ENCODE results near the gene HSPBP1. TPM values are rescaled to one million over a fixed set of nuclear protein-coding genes. Genes with fewer than 3 reads are reported as not detected.

Gene HSPBP1
- total and polyA plus RNA-seq, 2 of the 13 experiments (the other 11 are each of a cell fraction or from before 2014, with no cell fraction given), result 22.3 to 33.7 TPM

DNA sequence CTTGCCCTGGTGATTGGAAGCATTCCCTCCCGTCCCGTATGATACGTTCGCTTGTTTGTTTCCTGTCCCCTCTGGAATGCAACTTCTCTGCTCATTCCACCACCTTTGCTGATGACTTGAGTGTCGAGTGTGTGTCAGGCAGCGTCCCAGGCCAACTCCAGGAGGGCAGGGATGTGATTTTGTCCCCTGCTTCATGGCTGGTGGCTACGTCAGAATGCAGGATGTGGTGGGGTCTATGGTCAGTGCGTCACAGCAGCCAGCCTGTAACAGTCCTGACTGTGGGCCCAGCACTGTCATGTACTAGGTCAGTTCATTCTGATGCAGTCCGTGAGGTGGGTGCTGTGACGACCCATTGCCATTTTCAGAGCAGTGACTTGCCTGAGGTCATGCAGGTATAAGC, 20.1 kb upstream of the HSPBP1 start:
- Histone ChIP-seq H3K9me3 (ENCODE audit: low read length) (no peaks in the 10 kb centered on the region), H3K4me2 (ENCODE audit: low read depth, low read length) (no peak overlapping the region), H3K9ac (ENCODE audit: insufficient read depth, low read depth, low read length) (no peak overlapping the region), H3K27me3 (ENCODE audit: control insufficient read depth in 1 of 2, insufficient read depth in 2 of 2, low read length in 2 of 2) (peaks cover 0 to 20% of the 10 kb centered on the region in 2 experiments; a peak in 2 of 5 replicates), H4K20me1 (ENCODE audit: insufficient read depth, low read length) (no peaks in the 10 kb centered on the region), H3K4me1 (ENCODE audit: insufficient read depth, low read length) (peaks cover 29% of the 10 kb centered on the region), H3K4me3 (replicated peaks in 1 of 3; ENCODE audit: insufficient read depth in 1 of 3, low read depth in 2 of 3, low read length in 3 of 3) (no peak overlapping the region), H3K36me3 (replicated peaks in 1 of 2; ENCODE audit: control insufficient read depth in 1 of 2, insufficient read depth in 2 of 2, low read length in 2 of 2) (no peaks in the 10 kb centered on the region), H2AFZ (ENCODE audit: low read length) (no peak overlapping the region), H3K79me2 (ENCODE audit: insufficient read depth, low read length) (no peaks in the 10 kb centered on the region), H3K27ac (ENCODE audit: extremely low read length, insufficient read depth, low read length) (no peak overlapping the region)
- intact Hi-C loops (cut with micrococcal nuclease; ENCODE audit: unreplicated experiment) (no loop called here), in situ Hi-C loops (cut with HindIII; ENCODE audit: extremely low pct_ligation_motif_present, low pct_unique_long_range_greater_than_20kb) (loop anchor here (5.0 kb wide), 1 partner anchor 117 kb away; no protein-coding TSS in a partner anchor)
- FAIRE-seq, result no peak
- no TSS peak for BruUV-seq (replicated peaks)
- no peak for ATAC-seq
- POLR2A ChIA-PET, result no interaction called here
- TF ChIP-seq ZFP36 (IDR thresholded peaks at IDR 0.05; ENCODE audit: borderline replicate concordance, low read depth, low read length, partially characterized antibody) (no peak), JDP2 (CRISPR knock-in tag; IDR thresholded peaks at IDR 0.05; ENCODE audit: borderline replicate concordance) (no peak), RARG (CRISPR knock-in tag; IDR thresholded peaks at IDR 0.05; ENCODE audit: low read depth) (no peak), ZNF30 (CRISPR knock-in tag; IDR thresholded peaks at IDR 0.05) (no peak), PHF21A (CRISPR knock-in tag; IDR thresholded peaks at IDR 0.05) (no peak), THAP11 (CRISPR knock-in tag; IDR thresholded peaks at IDR 0.05) (no peak), ZBTB7A (CRISPR knock-in tag; IDR thresholded peaks at IDR 0.05) (no peak), KDM6A (CRISPR knock-in tag; IDR thresholded peaks at IDR 0.05; ENCODE audit: low read depth) (no peak)
- TF ChIP-seq, protein P1, sequence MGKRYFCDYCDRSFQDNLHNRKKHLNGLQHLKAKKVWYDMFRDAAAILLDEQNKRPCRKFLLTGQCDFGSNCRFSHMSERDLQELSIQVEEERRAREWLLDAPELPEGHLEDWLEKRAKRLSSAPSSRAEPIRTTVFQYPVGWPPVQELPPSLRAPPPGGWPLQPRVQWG (CRISPR knock-in tag; IDR thresholded peaks at IDR 0.05; ENCODE audit: borderline replicate concordance, low read depth), result no peak
- TF ChIP-seq, protein P2, sequence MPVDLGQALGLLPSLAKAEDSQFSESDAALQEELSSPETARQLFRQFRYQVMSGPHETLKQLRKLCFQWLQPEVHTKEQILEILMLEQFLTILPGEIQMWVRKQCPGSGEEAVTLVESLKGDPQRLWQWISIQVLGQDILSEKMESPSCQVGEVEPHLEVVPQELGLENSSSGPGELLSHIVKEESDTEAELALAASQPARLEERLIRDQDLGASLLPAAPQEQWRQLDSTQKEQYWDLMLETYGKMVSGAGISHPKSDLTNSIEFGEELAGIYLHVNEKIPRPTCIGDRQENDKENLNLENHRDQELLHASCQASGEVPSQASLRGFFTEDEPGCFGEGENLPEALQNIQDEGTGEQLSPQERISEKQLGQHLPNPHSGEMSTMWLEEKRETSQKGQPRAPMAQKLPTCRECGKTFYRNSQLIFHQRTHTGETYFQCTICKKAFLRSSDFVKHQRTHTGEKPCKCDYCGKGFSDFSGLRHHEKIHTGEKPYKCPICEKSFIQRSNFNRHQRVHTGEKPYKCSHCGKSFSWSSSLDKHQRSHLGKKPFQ (CRISPR knock-in tag; IDR thresholded peaks at IDR 0.05; ENCODE audit: insufficient replicate concordance), result no peak
- TF ChIP-seq, protein P3, sequence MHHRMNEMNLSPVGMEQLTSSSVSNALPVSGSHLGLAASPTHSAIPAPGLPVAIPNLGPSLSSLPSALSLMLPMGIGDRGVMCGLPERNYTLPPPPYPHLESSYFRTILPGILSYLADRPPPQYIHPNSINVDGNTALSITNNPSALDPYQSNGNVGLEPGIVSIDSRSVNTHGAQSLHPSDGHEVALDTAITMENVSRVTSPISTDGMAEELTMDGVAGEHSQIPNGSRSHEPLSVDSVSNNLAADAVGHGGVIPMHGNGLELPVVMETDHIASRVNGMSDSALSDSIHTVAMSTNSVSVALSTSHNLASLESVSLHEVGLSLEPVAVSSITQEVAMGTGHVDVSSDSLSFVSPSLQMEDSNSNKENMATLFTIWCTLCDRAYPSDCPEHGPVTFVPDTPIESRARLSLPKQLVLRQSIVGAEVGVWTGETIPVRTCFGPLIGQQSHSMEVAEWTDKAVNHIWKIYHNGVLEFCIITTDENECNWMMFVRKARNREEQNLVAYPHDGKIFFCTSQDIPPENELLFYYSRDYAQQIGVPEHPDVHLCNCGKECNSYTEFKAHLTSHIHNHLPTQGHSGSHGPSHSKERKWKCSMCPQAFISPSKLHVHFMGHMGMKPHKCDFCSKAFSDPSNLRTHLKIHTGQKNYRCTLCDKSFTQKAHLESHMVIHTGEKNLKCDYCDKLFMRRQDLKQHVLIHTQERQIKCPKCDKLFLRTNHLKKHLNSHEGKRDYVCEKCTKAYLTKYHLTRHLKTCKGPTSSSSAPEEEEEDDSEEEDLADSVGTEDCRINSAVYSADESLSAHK (CRISPR knock-in tag; IDR thresholded peaks at IDR 0.05; ENCODE audit: borderline replicate concordance), result no peak
- TF ChIP-seq, protein P4, sequence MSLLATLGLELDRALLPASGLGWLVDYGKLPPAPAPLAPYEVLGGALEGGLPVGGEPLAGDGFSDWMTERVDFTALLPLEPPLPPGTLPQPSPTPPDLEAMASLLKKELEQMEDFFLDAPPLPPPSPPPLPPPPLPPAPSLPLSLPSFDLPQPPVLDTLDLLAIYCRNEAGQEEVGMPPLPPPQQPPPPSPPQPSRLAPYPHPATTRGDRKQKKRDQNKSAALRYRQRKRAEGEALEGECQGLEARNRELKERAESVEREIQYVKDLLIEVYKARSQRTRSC (CRISPR knock-in tag; IDR thresholded peaks at IDR 0.05; ENCODE audit: low read depth), result no peak
- DNase-seq (ENCODE audit: low spot score), result no peak
- WGBS (ENCODE audit: low lambda C conversion rate), result 30% methylated on average over 7 of the region's 10 CpGs
- CTCF ChIA-PET (ENCODE audit: low intra/inter-chr PET ratio, low total read pairs), result no interaction called here

All from HepG2 (cell line).